ENCODE measurements around the gene HOXB3.
A peak's percentile ranks its signal among the peaks of the same experiment; 100 is the strongest.

HOXB3 gene

GRCh38 chr17:48589831-48590606 is at the start of gene HOXB3:
HOXB3 (minus strand) TSS chr17:48590241; CDS start chr17:48552474, 37,767 bp downstream.
- DNase-seq, result no peak

GRCh38 chr17:48639136-48639535 is 49.1 kb upstream of the HOXB3 start:
- DNase-seq, result no peak

DNA sequence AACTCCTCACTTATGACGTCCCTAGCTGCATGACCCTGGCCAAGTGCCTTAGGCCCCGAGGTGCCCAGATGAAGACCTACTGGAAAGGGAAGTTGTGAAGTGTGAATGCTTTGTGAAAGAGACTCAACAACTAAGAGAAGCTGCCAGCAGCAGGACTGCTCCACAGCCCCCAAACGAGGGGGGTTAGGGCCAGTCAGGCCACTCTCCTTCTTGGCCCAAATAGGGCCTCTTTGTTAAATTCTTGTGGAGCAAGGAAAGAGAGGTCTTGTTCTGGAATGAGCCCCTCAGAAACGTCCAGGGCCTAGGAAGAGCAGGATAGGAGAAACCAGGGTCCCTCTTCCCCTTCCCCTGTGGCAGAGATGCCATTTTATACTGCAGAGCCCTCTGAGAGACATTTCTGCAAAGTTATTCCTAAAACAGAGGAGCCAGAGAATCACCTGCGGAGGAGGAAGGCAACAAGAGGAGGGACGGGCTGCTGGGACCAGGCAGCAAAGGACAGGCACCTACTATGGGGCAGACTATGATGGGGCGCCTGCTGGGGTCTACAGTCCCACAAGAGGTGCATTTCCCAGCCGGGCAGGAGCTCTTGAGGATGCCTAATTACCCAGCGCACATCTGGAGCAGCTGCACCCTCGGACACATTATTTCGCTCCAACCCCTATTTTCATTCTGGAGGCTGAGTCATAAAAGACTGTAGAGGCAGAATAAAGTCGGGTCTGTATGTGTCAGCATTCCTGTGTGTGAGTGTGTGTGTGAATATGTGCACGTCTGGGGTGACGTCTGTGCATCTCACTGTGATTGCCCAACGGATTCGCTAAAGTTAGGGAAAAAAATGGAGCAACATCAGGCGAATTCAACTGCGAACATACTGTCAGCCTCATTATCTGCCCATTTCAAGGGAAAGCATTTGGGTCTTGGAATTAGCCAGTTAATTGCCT is 47.6 kb upstream of the HOXB3 start:
- no peak for DNase-seq

GRCh38 chr17:48636177-48637018 is 46.4 kb upstream of the HOXB3 start:
- DNase-seq, result peak in 3 of 4 experiments; percentile 21 to 48 (median 34)

DNA sequence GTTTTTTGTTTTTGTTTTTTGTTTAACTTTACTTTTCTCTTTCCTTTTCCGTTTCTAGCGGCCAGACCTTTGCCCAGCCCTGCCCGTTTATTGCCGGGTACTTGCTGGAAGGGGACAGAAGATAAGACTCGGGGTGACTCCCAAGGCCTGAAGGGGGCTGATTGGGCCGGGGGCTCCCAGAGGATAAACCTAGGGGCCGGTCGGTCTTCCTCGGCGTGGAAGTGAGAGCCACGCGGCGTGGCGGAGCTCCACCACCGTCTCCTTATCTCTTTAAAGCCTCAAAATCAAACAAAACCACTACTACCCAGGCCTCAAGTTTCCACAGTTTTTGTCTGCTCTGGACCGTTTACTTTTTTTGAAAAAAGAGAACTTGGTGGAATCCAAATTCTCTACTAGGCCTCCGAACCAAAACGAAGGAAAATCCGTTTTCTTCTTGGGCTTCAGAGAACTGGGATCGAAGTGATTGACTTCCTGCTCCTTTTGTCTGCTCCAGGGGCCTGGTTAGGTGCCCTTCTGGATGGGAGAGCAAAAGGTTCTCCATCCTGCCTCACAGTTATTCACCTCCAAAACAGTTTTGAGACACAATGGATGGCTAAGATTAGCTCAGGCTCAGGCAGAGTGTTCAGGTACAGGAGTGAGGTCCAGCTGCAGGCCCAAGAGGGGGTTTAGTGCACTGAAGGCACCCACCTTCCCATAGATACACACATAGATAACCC is 44.6 kb upstream of the HOXB3 start:
- DNase-seq, result no peak

DNA sequence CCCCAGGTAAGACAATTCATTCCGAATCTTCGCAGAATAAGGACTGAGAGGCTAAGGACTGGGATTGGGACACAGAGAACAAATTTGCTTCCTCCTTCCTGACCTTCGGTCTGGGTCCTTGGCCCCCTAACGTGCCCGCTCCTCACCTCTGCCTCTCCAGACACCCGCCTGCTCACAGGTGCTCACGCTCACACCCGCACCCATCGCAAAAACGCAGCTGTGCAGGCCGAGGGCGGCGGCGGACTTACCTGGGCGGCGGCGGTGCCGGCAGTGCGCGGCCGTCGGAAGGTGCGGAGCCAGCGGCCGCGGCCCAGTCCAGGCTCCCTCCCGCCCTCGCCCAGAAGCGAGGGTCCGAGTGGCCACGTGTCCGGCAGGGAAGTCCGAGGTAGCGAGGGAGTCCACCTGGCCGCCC is 43.2 kb upstream of the HOXB3 start:
- no peak for DNase-seq

DNA sequence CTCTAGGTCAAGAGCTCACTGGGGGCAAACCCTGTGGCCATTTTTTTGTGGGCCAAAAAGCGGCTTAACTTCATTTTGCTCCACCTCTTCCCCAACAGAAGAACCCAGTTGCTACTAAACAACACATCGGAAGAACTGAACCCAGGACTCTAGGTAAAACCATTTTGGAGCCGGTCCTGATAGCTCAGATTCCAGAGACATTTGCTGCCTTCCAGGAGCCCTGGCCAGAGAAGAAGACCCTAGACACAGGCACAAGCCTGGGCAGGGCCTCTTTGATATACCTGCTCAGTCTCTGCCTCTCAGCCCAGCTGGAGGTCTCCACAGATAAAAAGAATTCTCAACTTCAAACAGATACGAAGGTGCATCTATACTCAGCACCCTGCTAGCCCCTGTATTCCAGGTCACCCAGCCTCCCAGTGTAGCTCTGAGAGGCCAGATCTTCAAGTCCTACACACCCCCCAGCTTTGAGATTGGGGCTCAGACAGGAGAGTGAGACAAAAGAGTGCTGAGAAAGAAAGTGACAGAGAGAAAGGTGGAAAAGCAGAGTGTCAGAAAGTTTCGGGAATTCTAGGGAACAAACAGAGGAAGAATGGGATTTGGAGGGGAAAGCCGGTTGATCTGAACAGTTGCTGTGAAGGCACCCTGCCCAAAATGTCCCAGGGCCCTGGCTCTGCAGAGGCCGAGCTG is 42.7 kb upstream of the HOXB3 start:
- no peak for DNase-seq

DNA sequence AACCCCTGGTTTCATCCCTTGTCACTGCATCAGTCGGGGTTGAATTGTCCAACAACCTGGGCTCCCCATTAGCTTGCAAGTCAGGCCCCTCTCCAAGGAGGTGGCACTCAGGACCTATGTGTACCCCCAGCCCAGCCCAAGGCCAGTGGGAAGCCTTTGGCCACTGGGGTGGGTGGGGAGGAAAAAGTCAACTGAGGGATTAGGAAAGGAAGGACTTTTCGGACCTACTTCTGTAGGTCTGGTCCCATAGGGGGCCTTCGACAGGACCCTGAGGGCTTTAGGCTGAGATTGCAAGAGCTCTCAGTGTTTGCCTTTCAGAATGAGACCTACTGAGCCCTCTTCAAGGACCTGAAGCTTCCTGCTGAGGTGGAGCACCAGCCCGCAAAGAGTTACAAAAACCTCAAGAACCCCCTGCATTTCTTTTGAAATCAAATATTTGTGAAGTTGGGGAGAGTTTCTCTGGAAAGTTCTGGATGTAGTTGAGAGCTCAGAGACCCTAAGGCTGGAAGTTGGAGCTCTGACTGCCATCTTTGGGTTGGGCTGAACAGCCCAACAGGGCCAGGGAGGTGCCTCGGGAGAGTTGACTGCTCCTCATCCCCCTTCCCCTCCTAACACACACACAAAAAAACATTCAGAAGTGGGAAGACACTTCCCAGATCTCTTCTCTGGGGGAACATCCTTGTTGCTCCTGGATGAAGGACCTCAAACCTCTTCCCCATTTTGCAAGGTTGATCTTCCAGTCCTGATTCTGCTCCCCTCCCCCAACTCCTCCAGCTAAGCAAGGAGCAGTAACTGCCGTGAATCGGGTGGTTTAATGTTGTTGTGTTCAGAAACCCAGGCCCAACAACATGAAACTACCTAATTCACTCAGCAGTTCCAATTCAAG is 41.9 kb upstream of the HOXB3 start:
- DNase-seq, result no peak

DNA sequence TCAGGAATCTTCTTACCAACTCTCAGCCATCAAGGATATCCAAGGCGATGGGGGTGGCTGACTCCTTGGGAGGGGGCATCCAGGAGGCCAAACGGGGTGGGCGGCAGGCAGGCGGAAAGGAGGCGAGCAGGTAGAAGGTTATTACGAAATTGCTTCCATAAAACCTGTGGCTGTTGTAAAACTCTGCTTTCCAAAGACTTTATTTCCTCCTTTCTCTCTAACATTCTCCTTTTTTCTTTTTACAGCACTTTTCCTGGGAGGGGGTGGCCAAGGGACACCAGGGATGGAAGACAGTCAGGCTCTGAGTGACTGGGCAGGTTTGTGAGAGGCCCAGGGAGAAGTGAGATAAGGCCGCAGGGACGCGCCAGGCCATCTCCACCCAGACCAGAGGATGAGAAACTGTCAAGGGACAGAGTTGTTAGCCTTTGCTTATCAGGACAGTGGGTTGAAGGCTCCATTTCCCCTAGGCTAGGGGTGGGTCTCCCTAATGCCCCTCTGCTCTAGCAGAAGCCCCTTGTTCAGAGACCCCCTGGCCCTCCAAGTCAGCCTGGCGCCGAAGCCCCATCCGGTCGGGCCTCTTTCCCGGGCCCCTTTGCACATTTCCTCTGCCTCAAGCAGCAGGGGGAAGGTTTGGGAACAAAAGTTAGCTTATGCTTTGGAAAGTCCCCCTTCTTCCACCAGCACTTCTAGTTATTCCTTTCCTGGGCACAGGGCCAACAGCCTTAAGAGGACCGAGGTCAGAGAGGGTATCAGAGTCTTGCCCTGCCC is 41.1 kb upstream of the HOXB3 start:
- no peak for DNase-seq

DNA sequence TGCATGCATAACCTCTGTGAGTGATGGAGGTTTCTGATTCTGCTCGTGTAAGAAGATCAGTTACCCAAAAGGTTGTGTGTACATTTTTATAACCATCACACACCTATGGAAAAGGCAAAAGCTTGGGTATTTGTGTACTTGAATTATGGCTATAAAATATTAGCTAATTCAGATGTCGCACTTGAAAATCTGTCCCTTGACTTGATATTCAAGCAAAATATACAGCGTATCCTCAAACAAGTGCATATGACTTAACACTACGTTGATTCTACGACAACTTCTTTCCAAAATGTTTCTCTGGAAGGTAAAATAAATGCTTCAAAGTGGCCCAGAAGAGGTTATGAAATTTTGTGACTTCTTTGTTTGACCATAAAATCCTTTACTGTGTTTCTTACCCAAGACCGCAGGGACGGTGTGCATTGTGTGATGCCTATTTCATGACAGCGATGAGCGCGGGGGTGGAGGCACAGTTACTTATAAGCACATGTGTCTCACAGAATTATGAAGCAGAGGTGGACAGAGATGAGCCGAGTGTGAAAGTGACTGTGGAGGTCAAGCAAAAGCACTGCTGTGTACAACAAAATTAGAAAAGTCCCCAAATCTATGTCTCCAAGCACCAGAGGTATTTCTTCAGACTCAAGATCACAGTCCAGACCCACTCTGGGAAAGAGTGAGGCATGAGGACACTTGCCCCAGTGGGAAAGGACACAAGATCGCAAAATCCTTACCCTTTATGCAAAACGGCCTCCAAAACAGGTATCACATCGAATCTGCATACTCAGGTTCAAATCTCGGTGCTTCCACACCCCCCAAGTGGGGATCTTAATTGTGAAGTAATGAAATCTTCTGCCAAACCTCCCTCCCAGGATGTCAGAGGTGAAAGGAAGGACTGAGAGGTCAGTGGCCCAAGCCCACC is 40.2 kb upstream of the HOXB3 start:
- no peak for DNase-seq

GRCh38 chr17:48629411-48629759 is 39.3 kb upstream of the HOXB3 start:
- DNase-seq, result no peak

- DNase-seq, result no peak
Measured at GRCh38 chr17:48628649-48629410, 38.8 kb upstream of the HOXB3 start.

- DNase-seq, result no peak
Measured at GRCh38 chr17:48627623-48628521, 37.8 kb upstream of the HOXB3 start.

GRCh38 chr17:48627118-48627597 is 37.1 kb upstream of the HOXB3 start:
- no peak for DNase-seq

GRCh38 chr17:48626245-48627117 is 36.4 kb upstream of the HOXB3 start, which contains the start of gene HOXB9:
HOXB9 (minus strand) TSS chr17:48626358; CDS start chr17:48626269, 89 bp downstream.
- DNase-seq, result peak in 1 of 4 experiments; percentile 19

Measured in activated CD4-positive, CD25-positive, alpha-beta regulatory T cell (primary cell).